Uterus (tissue), 4 donors: ENCODE measurements around the gene GNE. TPM values are rescaled to one million over a fixed set of nuclear protein-coding genes. Genes with fewer than 3 reads are reported as not detected.
"Not testable (repeated sequence)": the region's sequence is repeated elsewhere in the genome, so short reads cannot be mapped to it uniquely, and the experiment has no call there.

Experiments
- DNase-seq, 2 donors: peaks; one replicate each; pipeline ENCODE4 v3.0.0-alpha.2; 2019 to 2020
- H3K27ac ChIP-seq, 2 donors: fragments of 200-600 bp; sonication (generic); 1 replicate in 1 of 2; 2 replicates in 1 of 2; pipeline ENCODE4 v1.5.1; 2016 to 2018
- H3K27me3 ChIP-seq, 2 donors: fragments of 200-600 bp; sonication (generic); one replicate each; pipeline ENCODE4 v1.5.1; 2018 to 2019; ENCODE audit warnings: control low read depth in 1 of 2
- H3K36me3 ChIP-seq, 2 donors: fragments of 200-600 bp; sonication (generic); one replicate each; pipeline ENCODE4 v1.5.1; 2019; ENCODE audit warnings: control low read depth in 1 of 2
- H3K4me1 ChIP-seq, 2 donors: fragments of 200-600 bp; sonication (generic); one replicate each; pipeline ENCODE4 v1.5.1; 2018 to 2019; ENCODE audit warnings: control low read depth in 1 of 2
- H3K4me3 ChIP-seq, 2 donors: fragments of 200-600 bp; sonication (generic); 1 replicate in 1 of 2; 2 replicates in 1 of 2; pipeline ENCODE4 v1.5.1; 2018 to 2019; ENCODE audit warnings: mild to moderate bottlenecking in 1 of 2
- H3K9me3 ChIP-seq, 2 donors: fragments of 200-600 bp; sonication (generic); one replicate each; pipeline ENCODE4 v1.5.1; 2019; ENCODE audit warnings: control low read depth in 1 of 2
- CTCF ChIP-seq, 4 experiments: fragments of 200-600 bp in 2 of 4; fragments of 450-650 bp in 2 of 4; sonication (generic) in 2 of 4; IDR thresholded peaks; one replicate each; pipeline ENCODE4 v1.5.1; 2016 to 2019; ENCODE audit warnings: antibody characterized with exemption in 4 of 4, mild to moderate bottlenecking in 2 of 4, moderate library complexity in 1 of 4
- POLR2A ChIP-seq, 2 donors: fragments of 450-650 bp; IDR thresholded peaks; one replicate each; pipeline ENCODE4 v1.6.1; 2016; ENCODE audit warnings: antibody characterized with exemption in 2 of 2, mild to moderate bottlenecking in 1 of 2, moderate library complexity in 1 of 2
- intact Hi-C: fragments of 100-400 bp; cut with DNase I; formaldehyde crosslinking; loops from one replicate; pipeline ENCODE4 v1.15.1; 2023; ENCODE audit warnings: low total_unique reads
- total RNA-seq, 4 donors: library from RNA; depleted of rRNA in 3 of 4; stranded (reverse); fragments of >200 nt in 3 of 4; gene quantifications; one replicate each; pipeline versions ENCODE4 v1.1.0 to v1.2.4, GENCODE V29; 2014 to 2023
- donor health status: DM: yes; HTN: yes; CAD: no.

GNE gene, protein sequence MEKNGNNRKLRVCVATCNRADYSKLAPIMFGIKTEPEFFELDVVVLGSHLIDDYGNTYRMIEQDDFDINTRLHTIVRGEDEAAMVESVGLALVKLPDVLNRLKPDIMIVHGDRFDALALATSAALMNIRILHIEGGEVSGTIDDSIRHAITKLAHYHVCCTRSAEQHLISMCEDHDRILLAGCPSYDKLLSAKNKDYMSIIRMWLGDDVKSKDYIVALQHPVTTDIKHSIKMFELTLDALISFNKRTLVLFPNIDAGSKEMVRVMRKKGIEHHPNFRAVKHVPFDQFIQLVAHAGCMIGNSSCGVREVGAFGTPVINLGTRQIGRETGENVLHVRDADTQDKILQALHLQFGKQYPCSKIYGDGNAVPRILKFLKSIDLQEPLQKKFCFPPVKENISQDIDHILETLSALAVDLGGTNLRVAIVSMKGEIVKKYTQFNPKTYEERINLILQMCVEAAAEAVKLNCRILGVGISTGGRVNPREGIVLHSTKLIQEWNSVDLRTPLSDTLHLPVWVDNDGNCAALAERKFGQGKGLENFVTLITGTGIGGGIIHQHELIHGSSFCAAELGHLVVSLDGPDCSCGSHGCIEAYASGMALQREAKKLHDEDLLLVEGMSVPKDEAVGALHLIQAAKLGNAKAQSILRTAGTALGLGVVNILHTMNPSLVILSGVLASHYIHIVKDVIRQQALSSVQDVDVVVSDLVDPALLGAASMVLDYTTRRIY
- 10 to 100 TPM; 10.3 to 42.2 (median 30.0) TPM for total RNA-seq

DNA sequence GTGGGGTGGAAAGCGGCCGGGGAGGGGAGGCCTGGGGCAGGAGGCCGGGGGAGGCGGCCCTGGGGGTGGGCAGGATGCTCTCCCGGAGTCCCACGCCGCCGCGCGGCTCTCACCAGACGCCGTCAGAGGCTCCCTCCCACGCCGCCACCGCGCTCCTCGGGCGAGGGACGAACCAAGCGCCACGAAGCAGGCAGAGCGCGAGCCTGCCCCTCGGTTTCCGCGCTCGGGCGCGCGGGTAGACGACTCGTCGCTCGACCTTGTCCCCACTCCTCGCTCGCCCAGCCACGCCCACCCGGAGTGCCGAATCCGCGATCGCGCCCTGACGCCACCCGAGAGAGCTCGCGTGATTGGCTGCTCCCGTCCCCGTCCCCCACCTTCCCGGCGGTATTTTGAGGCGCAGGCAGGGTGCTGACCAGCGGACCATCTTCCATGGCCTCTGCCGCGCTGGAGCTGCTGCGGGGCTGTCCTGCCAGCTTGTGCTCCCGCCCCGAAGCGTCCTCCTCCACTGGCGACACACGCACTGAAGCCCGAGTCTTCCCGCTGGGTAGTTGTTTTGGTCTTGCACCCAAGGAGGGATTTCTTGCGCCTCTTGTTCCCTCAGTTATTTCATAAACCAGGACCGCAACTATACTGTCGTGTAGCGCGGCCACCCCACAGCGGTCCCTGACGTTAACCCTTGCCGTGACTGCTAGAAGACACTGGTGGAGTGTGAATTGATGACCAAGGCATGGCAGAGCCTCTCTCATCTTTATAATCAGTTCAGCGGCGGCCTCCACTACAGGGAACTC lies at the start of gene GNE:
TSS of gene GNE (minus strand) at position 241 of the 788 bp plus-strand sequence. CDS start 9,093 bp downstream, outside the sequence.
- no peaks in the 10 kb centered on the region for H3K9me3 ChIP-seq
- no peak for TF ChIP-seq CTCF (IDR thresholded peaks at IDR 0.05)
- TF ChIP-seq POLR2A (IDR thresholded peaks at IDR 0.05) = peak; percentile 93 to 95
- H3K4me3 ChIP-seq = peak within 1 kb of the TSS; percentile 78 to 79
- DNase-seq = peak; percentile 97 to 98
- peaks cover 0 to 3% of the 10 kb centered on the region in 2 donors for H3K4me1 ChIP-seq
- intact Hi-C loops = no loop called here
- H3K27me3 ChIP-seq = no peaks in the 10 kb centered on the region
- H3K27ac ChIP-seq = peak within 1 kb of the TSS; percentile 95
- no peaks in the 10 kb centered on the region for H3K36me3 ChIP-seq

DNA sequence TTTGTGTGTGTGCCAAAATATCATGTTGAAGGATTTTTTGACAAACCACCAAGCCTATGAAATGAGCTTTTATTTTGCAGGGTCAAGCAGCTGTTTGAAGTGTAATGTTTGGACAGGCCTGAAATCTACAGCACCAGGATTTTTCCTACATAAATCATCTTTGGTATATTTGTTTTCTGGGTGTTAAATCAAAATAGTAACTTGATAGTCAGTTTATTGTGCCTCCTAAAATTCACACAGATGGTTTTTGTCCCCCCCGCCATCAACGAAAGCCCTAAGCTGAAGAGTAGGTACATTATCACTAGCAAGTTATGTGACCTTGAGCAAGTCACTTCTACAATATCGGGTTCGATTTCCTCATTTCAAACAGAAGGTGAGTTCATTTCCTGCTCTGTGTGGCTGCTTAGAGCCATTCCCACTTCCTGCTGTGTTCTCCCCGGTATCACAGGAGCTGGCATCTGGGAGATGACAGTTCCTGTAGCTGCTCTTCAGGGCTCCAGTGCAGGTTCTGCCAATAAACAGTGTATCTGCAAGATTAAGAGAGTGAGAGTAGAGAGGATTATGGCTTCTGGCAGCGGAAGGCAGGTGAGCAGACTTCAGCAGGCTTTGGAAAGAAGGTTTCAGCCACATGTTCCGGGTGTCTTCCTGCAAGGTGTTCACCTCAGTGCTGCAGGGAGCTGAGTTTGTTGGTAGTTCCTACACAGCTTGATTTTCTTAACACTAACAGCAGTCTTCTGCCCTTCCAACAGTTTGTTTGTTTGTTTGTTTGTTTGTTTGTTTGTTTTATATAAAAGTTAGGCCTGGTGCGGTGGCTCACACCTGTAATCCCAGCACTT lies 48.4 kb upstream of the GNE start:
- H3K27ac ChIP-seq = no peak overlapping the region
- H3K36me3 ChIP-seq = no peaks in the 10 kb centered on the region
- intact Hi-C loops = no loop called here
- no peak for DNase-seq
- no peak for TF ChIP-seq POLR2A (IDR thresholded peaks at IDR 0.05)
- TF ChIP-seq CTCF (IDR thresholded peaks at IDR 0.05) = no peak
- no peaks in the 10 kb centered on the region for H3K27me3 ChIP-seq
- H3K9me3 ChIP-seq = no peaks in the 10 kb centered on the region
- no peaks in the 10 kb centered on the region for H3K4me1 ChIP-seq
- H3K4me3 ChIP-seq = no peak overlapping the region

DNA sequence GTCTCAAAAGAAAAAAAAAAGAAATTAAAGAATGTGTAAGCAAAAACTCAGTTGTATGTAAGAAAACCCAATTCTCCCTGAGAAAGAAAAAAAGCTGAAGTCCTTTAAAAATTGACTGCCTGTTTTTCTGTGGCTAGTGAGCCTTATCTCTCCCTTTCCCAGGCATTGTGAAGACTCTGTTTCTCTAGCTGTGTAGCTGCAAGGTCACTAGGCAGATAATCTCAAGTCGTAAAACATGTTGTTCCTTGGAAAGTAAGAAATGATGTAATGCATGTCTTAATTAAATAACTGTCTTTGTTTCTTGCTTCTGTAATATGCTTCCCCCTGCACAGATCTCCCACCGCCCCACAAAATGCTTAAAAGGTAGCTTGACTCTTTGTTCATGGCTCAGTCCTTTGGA lies 46.1 kb upstream of the GNE start:
- H3K9me3 ChIP-seq, DNase-seq, H3K36me3 ChIP-seq, intact Hi-C loops, H3K27me3 ChIP-seq, H3K4me3 ChIP-seq, H3K4me1 ChIP-seq, H3K27ac ChIP-seq: not testable (repeated sequence)

- no peak for DNase-seq
- H3K9me3 ChIP-seq = no peaks in the 10 kb centered on the region
- TF ChIP-seq CTCF (IDR thresholded peaks at IDR 0.05) (no peak), POLR2A (IDR thresholded peaks at IDR 0.05) (no peak)
- H3K36me3 ChIP-seq = no peaks in the 10 kb centered on the region
- no peak overlapping the region for H3K27ac ChIP-seq
- intact Hi-C loops = no loop called here
- H3K4me1 ChIP-seq = no peaks in the 10 kb centered on the region
- H3K4me3 ChIP-seq = no peak overlapping the region
- no peaks in the 10 kb centered on the region for H3K27me3 ChIP-seq
Observed at GRCh38 chr9:36301227-36301626, 43.0 kb upstream of the GNE start.

DNA sequence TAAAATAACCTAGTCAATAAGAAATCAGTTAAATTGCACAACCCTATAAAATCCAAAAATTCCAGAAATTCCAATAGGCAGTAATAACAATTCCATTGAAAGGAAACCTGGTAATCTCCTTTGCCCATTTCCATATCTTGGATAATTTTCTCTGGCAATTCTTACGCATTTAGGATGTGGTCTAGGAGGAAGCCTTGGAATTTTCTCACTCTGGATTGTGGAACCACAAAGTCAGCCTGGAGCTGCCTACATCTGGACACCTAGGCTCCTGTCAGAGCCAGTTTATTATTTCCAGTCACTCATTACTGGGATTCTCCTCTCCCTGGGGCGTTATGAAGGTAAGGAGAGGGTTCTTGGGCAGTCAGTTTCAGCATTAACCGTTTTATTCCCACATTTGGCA lies 40.3 kb upstream of the GNE start:
- DNase-seq = no peak
- no peaks in the 10 kb centered on the region for H3K36me3 ChIP-seq
- TF ChIP-seq POLR2A (IDR thresholded peaks at IDR 0.05) (no peak), CTCF (IDR thresholded peaks at IDR 0.05) (no peak)
- no peaks in the 10 kb centered on the region for H3K4me1 ChIP-seq
- intact Hi-C loops = no loop called here
- no peaks in the 10 kb centered on the region for H3K27me3 ChIP-seq
- no peak overlapping the region for H3K4me3 ChIP-seq
- no peaks in the 10 kb centered on the region for H3K9me3 ChIP-seq
- no peak overlapping the region for H3K27ac ChIP-seq
